Left lobe of liver (tissue), 2 donors: ENCODE results near the gene SLC5A1. TPM values are rescaled to one million over a fixed set of nuclear protein-coding genes. Genes with fewer than 3 reads are reported as not detected.

Experiments used
- ATAC-seq: fragments of 200-7000 bp; cut with Tn5 transposase; one replicate; pipeline ENCODE4 v1.9.1; 2020; ENCODE audit warnings: mild to moderate bottlenecking, moderate library complexity
- DNase-seq: peaks from one replicate; pipeline ENCODE4 v3.0.0-alpha.2; 2020; ENCODE audit warnings: low spot score
- total RNA-seq: library from RNA; stranded (reverse); gene quantifications from one replicate; pipeline ENCODE4 v1.2.1, GENCODE V29; 2021
- donor health status: DM: no; HTN: no; CAD: no; lungs with moderate emphysema.
- donor health status: DM: no; HTN: yes; CAD: no.

SLC5A1 gene
- total RNA-seq: 1.9 TPM

- DNase-seq (no peak), ATAC-seq (peak; percentile 59)
Observed at GRCh38 chr22:32042924-32043323, at the start of gene SLC5A1. TSS of gene SLC5A1 (plus strand) at chr22:32043261. CDS start at chr22:32043282, 21 bp downstream.

- DNase-seq (no peak), ATAC-seq (no peak)
Observed at GRCh38 chr22:31995046-31995445, 48.0 kb upstream of the SLC5A1 start.

GRCh38 chr22:31995807-31996206 is 47.3 kb upstream of the SLC5A1 start:
- no peak for ATAC-seq
- no peak for DNase-seq

- no peak for DNase-seq
Observed at GRCh38 chr22:31998784-31999385, 44.2 kb upstream of the SLC5A1 start.

GRCh38 chr22:32000181-32000580 is 42.9 kb upstream of the SLC5A1 start:
- DNase-seq: no peak
- ATAC-seq: no peak

More at GRCh38 chr22:31998784-31999385, 44.2 kb upstream of the SLC5A1 start:
- ATAC-seq: no peak

GRCh38 chr22:32005453-32005852 is 37.6 kb upstream of the SLC5A1 start:
- ATAC-seq: no peak

GRCh38 chr22:32013200-32013599 is 29.9 kb upstream of the SLC5A1 start:
- ATAC-seq (no peak), DNase-seq (no peak)

More at GRCh38 chr22:32005453-32005852, 37.6 kb upstream of the SLC5A1 start:
- no peak for DNase-seq

- DNase-seq: no peak
- no peak for ATAC-seq
Observed at GRCh38 chr22:32016081-32016480, 27.0 kb upstream of the SLC5A1 start.

- DNase-seq: no peak
Observed at GRCh38 chr22:32018056-32018455, 25.0 kb upstream of the SLC5A1 start.

GRCh38 chr22:32020117-32020516 is 22.9 kb upstream of the SLC5A1 start:
- DNase-seq (no peak), ATAC-seq (no peak)

More at GRCh38 chr22:32018056-32018455, 25.0 kb upstream of the SLC5A1 start:
- no peak for ATAC-seq

GRCh38 chr22:32021716-32022115 is 21.3 kb upstream of the SLC5A1 start:
- no peak for ATAC-seq
- no peak for DNase-seq

- ATAC-seq (no peak), DNase-seq (no peak)
Observed at GRCh38 chr22:32023251-32023827, 19.7 kb upstream of the SLC5A1 start.

GRCh38 chr22:32024796-32025195 is 18.3 kb upstream of the SLC5A1 start:
- ATAC-seq: no peak
- no peak for DNase-seq

- ATAC-seq (peak; percentile 79), DNase-seq (no peak)
Observed at GRCh38 chr22:32030518-32031247, 12.4 kb upstream of the SLC5A1 start.

- no peak for ATAC-seq
- no peak for DNase-seq
Observed at GRCh38 chr22:32031466-32031865, 11.6 kb upstream of the SLC5A1 start.

GRCh38 chr22:32034275-32034674 is 8.8 kb upstream of the SLC5A1 start:
- DNase-seq (no peak), ATAC-seq (no peak)

- no peak for ATAC-seq
- DNase-seq: no peak
Observed at GRCh38 chr22:32037236-32037635, 5.8 kb upstream of the SLC5A1 start.

- DNase-seq: no peak
- ATAC-seq: no peak
Observed at GRCh38 chr22:32040324-32040904, 2.6 kb upstream of the SLC5A1 start.

- DNase-seq: no peak
- ATAC-seq: no peak
Observed at GRCh38 chr22:32043391-32043790, 330 bp downstream of the SLC5A1 start.

GRCh38 chr22:32044477-32044876 is 1.4 kb downstream of the SLC5A1 start:
- ATAC-seq (no peak), DNase-seq (no peak)

GRCh38 chr22:32044913-32045312 is 1.9 kb downstream of the SLC5A1 start:
- ATAC-seq: no peak
- no peak for DNase-seq

GRCh38 chr22:32048069-32048468 is 5.0 kb downstream of the SLC5A1 start:
- DNase-seq: no peak
- no peak for ATAC-seq
